Activated naive CD8-positive, alpha-beta T cell (primary cell): Measurements from ENCODE around the gene TESMIN.

ENCODE experiments used
- H3K27ac Mint-ChIP-seq: one replicate; pipeline ENCODE4 v1.8.0; 2021; ENCODE audit warnings: mixed read lengths
- H3K27me3 Mint-ChIP-seq: one replicate; pipeline ENCODE4 v1.8.0; 2021; ENCODE audit warnings: mixed read lengths
- H3K36me3 Mint-ChIP-seq: one replicate; pipeline ENCODE4 v1.8.0; 2021; ENCODE audit warnings: mixed read lengths
- H3K4me1 Mint-ChIP-seq: one replicate; pipeline ENCODE4 v1.8.0; 2021; ENCODE audit warnings: low read depth, mixed read lengths
- H3K4me3 Mint-ChIP-seq: one replicate; pipeline ENCODE4 v1.8.0; 2021; ENCODE audit warnings: mild to moderate bottlenecking, mixed read lengths
- H3K9me3 Mint-ChIP-seq: one replicate; pipeline ENCODE4 v1.8.0; 2021; ENCODE audit warnings: low read depth, mixed read lengths

The TESMIN gene

DNA sequence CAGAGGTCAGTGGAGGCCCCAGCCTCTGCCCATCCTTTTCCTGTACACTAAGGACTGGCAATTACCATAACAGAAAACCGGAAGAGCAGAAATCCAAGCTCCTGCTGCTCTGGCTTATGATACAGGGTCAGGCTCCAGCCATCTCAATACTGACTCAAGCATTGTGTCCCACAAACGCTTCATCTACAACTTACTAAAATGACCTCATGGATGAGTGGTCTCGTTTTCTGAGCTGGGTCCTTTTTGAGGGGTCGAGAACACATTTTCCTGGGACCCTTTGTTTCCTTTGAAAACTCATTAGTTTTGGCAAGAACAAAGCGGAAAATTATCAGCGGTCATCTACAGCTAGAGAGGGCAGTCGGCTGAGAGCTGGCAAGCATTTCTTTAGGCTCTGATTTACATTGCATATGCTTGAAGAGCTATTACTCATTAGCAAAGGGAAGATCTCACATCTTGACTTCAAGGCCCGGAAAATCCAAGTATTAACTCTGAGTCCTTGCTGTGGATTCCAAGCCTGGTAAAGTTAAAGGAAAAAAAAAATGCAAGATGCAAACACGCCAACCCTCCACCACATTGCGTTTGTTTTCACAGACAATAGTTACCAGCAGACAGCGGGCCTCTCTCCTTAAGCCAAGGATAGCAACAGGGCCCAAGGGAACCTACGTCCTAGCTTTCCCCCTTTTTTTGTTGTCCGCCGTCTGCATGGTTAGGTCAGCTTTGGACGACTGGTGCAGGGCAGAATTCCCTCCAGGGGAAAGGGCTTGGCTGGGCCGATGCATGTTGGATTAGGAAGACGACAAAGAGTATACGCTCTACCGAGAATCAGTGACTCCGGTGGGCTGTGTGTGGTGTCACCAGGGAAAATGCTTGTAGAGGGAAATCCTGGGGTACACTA, 1.8 kb downstream of the TESMIN start:
- H3K9me3 Mint-ChIP-seq = no peaks in the 10 kb centered on the region
- H3K4me1 Mint-ChIP-seq = peaks cover 6% of the 10 kb centered on the region
- H3K36me3 Mint-ChIP-seq = no peaks in the 10 kb centered on the region
- peak overlapping the region; percentile 48 for H3K4me3 Mint-ChIP-seq
- H3K27ac Mint-ChIP-seq = no peak overlapping the region
- no peaks in the 10 kb centered on the region for H3K27me3 Mint-ChIP-seq

- Mint-ChIP-seq H3K27me3 (no peaks in the 10 kb centered on the region), H3K36me3 (no peaks in the 10 kb centered on the region), H3K9me3 (no peaks in the 10 kb centered on the region), H3K4me1 (peaks cover 4% of the 10 kb centered on the region), H3K27ac (no peak overlapping the region), H3K4me3 (no peak overlapping the region)
Observed at GRCh38 chr11:68748061-68748460, 3.3 kb downstream of the TESMIN start.

GRCh38 chr11:68743539-68743938, 7.8 kb downstream of the TESMIN start:
- no peaks in the 10 kb centered on the region for H3K9me3 Mint-ChIP-seq
- no peak overlapping the region for H3K27ac Mint-ChIP-seq

GRCh38 chr11:68741463-68741862, 9.9 kb downstream of the TESMIN start:
- Mint-ChIP-seq H3K27me3 (no peaks in the 10 kb centered on the region), H3K4me1 (no peaks in the 10 kb centered on the region), H3K36me3 (no peaks in the 10 kb centered on the region)

More at GRCh38 chr11:68743539-68743938, 7.8 kb downstream of the TESMIN start:
- Mint-ChIP-seq H3K36me3 (no peaks in the 10 kb centered on the region), H3K4me1 (no peaks in the 10 kb centered on the region), H3K27me3 (no peaks in the 10 kb centered on the region), H3K4me3 (no peak overlapping the region)

DNA sequence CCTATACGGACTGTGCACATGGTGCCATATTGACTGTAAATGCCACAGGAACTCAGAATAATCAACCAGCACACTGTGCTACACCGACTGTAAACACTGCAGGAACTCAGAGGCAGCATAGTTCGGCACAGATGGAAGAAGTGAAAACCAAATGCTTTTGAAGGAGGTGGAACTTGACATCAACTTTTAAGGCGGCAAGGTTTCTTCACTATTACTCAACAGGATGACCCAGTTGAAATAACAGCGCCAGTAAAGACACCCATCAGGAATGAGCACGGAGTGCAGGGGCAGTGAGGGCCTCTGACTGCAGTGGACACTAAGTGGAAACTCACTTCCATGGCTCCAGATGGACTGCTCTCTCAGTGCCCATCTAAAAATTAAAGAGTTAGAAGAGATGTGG, 15.7 kb downstream of the TESMIN start:
- Mint-ChIP-seq H3K4me1 (no peaks in the 10 kb centered on the region), H3K9me3 (no peaks in the 10 kb centered on the region), H3K27ac (no peak overlapping the region), H3K4me3 (no peak overlapping the region), H3K36me3 (no peaks in the 10 kb centered on the region), H3K27me3 (no peaks in the 10 kb centered on the region)

More at GRCh38 chr11:68741463-68741862, 9.9 kb downstream of the TESMIN start:
- Mint-ChIP-seq H3K27ac (no peak overlapping the region), H3K9me3 (no peaks in the 10 kb centered on the region), H3K4me3 (no peak overlapping the region)

DNA sequence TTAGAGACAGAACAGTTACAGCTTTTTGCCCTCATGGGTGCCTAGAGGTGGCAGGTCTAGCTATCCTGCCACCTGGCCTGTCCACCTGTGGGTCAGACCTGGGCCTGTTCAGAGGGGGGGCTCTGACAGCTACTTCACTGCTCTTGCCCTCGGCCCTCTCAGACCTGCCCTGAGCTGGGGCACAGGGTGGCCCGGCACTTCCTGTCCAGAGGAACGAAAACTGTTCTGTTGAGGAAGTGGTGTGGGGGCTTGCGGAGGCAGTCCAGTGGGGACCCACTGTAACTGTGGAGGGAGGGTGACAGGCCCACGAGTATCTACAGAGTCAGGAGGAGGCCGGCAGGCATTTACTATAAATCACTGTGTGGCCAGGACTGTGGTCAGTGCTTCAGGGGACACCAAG, 16.2 kb downstream of the TESMIN start:
- H3K4me3 Mint-ChIP-seq = no peak overlapping the region
- H3K36me3 Mint-ChIP-seq = no peaks in the 10 kb centered on the region
- H3K9me3 Mint-ChIP-seq = no peaks in the 10 kb centered on the region
- no peak overlapping the region for H3K27ac Mint-ChIP-seq
- H3K27me3 Mint-ChIP-seq = no peaks in the 10 kb centered on the region
- H3K4me1 Mint-ChIP-seq = no peaks in the 10 kb centered on the region

DNA sequence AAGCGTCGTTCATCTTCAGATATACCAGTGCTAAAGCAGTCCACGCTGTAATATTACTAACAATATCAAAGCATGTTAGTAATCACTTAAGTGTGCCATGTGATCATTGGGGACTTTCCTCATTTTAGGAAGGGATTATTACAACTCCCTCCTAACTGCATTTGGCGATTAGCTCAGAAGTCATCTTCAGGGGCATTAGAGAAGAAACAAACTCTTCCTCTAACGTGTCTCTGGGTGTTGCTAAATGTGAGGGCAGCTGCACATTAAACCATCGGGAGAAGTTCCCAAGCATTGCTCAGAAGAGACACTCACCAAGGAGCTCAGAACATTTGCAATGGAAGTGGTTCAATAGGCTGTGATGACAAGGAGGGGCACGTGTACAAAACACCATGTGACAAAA, 17.2 kb downstream of the TESMIN start:
- H3K36me3 Mint-ChIP-seq = no peaks in the 10 kb centered on the region
- no peaks in the 10 kb centered on the region for H3K9me3 Mint-ChIP-seq
- no peaks in the 10 kb centered on the region for H3K27me3 Mint-ChIP-seq
- H3K27ac Mint-ChIP-seq = no peak overlapping the region
- H3K4me3 Mint-ChIP-seq = no peak overlapping the region
- no peaks in the 10 kb centered on the region for H3K4me1 Mint-ChIP-seq

- Mint-ChIP-seq H3K4me3 (no peak overlapping the region), H3K27me3 (no peaks in the 10 kb centered on the region), H3K36me3 (no peaks in the 10 kb centered on the region), H3K9me3 (no peaks in the 10 kb centered on the region), H3K27ac (no peak overlapping the region), H3K4me1 (no peaks in the 10 kb centered on the region)
Observed at GRCh38 chr11:68727783-68728182, 23.5 kb downstream of the TESMIN start.

- H3K4me3 Mint-ChIP-seq = no peak overlapping the region
- no peak overlapping the region for H3K27ac Mint-ChIP-seq
- no peaks in the 10 kb centered on the region for H3K4me1 Mint-ChIP-seq
- H3K27me3 Mint-ChIP-seq = no peaks in the 10 kb centered on the region
- peaks cover 16% of the 10 kb centered on the region for H3K36me3 Mint-ChIP-seq
- peaks cover 5% of the 10 kb centered on the region for H3K9me3 Mint-ChIP-seq
Observed at GRCh38 chr11:68724293-68724692, 27.0 kb downstream of the TESMIN start.

- Mint-ChIP-seq H3K36me3 (peaks cover 23% of the 10 kb centered on the region), H3K27me3 (no peaks in the 10 kb centered on the region), H3K4me3 (no peak overlapping the region), H3K27ac (no peak overlapping the region), H3K9me3 (peaks cover 5% of the 10 kb centered on the region), H3K4me1 (no peaks in the 10 kb centered on the region)
Observed at GRCh38 chr11:68722143-68722542, 29.2 kb downstream of the TESMIN start.

- H3K4me1 Mint-ChIP-seq = no peaks in the 10 kb centered on the region
- no peaks in the 10 kb centered on the region for H3K27me3 Mint-ChIP-seq
- H3K4me3 Mint-ChIP-seq = no peak overlapping the region
- H3K9me3 Mint-ChIP-seq = peaks cover 5% of the 10 kb centered on the region
- no peak overlapping the region for H3K27ac Mint-ChIP-seq
- peaks cover 23% of the 10 kb centered on the region for H3K36me3 Mint-ChIP-seq
Observed at GRCh38 chr11:68721075-68721474, 30.2 kb downstream of the TESMIN start.

GRCh38 chr11:68715456-68716122, 35.7 kb downstream of the TESMIN start:
- Mint-ChIP-seq H3K4me1 (no peaks in the 10 kb centered on the region), H3K27me3 (no peaks in the 10 kb centered on the region), H3K9me3 (peaks cover 5% of the 10 kb centered on the region), H3K36me3 (peaks cover 19% of the 10 kb centered on the region), H3K27ac (no peak overlapping the region), H3K4me3 (no peak overlapping the region)

DNA sequence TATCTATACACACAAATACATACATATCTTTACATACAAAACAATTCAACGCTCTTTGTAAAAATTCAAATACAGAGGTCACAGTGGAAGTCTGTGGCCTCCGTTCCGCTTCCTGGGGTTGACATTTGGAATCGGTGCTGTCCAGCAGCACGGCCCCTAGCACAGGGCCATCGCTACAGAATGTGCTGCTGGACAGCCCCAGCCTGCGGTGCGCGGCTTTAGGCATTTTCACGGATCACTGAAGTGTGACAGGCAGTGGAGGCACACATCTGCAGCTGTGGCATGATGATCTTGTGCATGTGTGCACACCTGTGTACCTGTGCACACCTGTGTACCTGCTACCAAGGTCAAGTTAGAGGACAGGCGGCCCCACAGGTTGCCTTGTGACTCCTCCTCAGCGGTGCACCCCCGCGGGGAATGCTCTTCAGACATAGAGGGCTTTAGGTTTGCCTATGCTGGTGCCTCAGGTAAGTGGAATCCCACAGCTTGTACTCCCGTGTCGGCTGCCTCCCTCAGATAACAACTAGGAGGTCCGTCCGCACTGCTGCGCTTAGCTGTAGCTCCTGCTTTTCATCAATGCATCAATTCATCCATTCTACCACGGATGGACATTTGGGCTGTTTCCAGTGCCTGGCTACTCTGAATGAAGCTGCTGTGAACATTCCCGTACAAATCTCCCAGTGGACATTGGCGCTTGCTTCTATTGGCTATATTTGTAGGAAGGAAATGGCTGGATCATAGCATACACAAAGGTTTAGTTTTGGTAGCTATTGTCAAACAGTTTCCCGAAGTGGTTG, 37.1 kb downstream of the TESMIN start:
- H3K4me1 Mint-ChIP-seq = no peaks in the 10 kb centered on the region
- no peaks in the 10 kb centered on the region for H3K27me3 Mint-ChIP-seq
- H3K4me3 Mint-ChIP-seq = no peak overlapping the region
- H3K9me3 Mint-ChIP-seq = no peaks in the 10 kb centered on the region
- no peak overlapping the region for H3K27ac Mint-ChIP-seq
- H3K36me3 Mint-ChIP-seq = peaks cover 10% of the 10 kb centered on the region

GRCh38 chr11:68711114-68711513, 40.2 kb downstream of the TESMIN start:
- no peaks in the 10 kb centered on the region for H3K4me1 Mint-ChIP-seq
- H3K27ac Mint-ChIP-seq = no peak overlapping the region
- no peak overlapping the region for H3K4me3 Mint-ChIP-seq
- no peaks in the 10 kb centered on the region for H3K27me3 Mint-ChIP-seq
- H3K36me3 Mint-ChIP-seq = peaks cover 4% of the 10 kb centered on the region
- no peaks in the 10 kb centered on the region for H3K9me3 Mint-ChIP-seq

- Mint-ChIP-seq H3K4me3 (no peak overlapping the region), H3K27me3 (no peaks in the 10 kb centered on the region), H3K9me3 (no peaks in the 10 kb centered on the region), H3K36me3 (peaks cover 4% of the 10 kb centered on the region), H3K27ac (no peak overlapping the region), H3K4me1 (no peaks in the 10 kb centered on the region)
Observed at GRCh38 chr11:68710409-68710808, 40.9 kb downstream of the TESMIN start.
